Measurements from ENCODE around the gene ALK.

The ALK gene

DNA sequence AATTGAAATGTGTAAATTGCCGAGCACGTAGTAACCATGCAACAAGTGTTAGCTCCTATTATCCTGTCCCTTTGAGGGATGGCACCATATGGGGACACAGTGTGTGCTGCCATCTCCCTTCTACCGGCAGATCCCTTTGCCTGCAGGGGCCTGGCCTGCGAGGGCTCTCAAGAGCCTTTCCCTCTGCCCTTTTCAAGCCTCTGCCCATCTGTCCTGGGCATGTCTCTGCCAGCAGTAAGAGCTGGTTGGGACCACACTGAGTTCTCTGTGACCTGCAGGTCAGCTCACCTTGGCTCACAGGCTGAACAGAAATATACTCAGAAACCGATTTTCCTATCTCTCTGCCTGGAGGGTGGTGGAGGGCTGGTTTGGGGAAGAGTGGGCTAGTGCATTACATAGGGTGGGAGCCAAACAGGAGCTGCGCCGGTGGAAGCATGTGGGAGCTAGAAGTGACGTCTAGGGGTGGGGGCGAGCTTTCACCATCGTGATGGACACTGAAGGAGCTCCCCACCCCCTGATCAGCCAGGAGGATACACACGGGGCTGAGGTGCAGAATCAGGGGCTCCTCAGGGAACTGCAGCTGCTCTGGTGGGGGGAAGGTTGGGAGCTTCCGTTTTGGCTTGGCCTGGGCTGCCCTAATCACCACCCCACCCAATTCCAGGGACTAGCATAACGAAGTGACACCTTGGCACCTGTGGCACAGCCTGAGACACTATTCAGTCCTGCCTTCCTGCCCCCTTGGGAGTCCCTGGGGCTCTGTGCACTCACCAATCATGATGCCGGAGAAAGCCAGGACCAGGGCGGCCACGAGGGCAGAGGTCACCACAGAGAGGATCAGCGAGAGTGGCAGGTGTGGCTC lies 696.5 kb downstream of the ALK start:
- H3K9me3 ChIP-seq (ENCODE audit: control insufficient read depth, insufficient read depth, low read depth, low read length): no peaks in the 10 kb centered on the region
- TF ChIP-seq SCRT2 (tag by site-specific recombination; IDR thresholded peaks at IDR 0.05) (peak; percentile 69), ZNF404 (tag by site-specific recombination; IDR thresholded peaks at IDR 0.05) (no peak), SCRT1 (tag by site-specific recombination; IDR thresholded peaks at IDR 0.05; ENCODE audit: borderline replicate concordance) (peak; percentile 37; the same call in 1 of the 2 replicates), HOXA7 (CRISPR knock-in tag; IDR thresholded peaks at IDR 0.05; ENCODE audit: borderline replicate concordance) (no peak)
- no peak overlapping the region for H3K27ac ChIP-seq (ENCODE audit: extremely low read depth, low read depth, low read length)
- H3K4me1 ChIP-seq (ENCODE audit: control insufficient read depth, insufficient read depth, low read length): no peaks in the 10 kb centered on the region
- POLR2A ChIA-PET: no interaction called here
- no peaks in the 10 kb centered on the region for H3K36me3 ChIP-seq (ENCODE audit: control insufficient read depth in 2 of 2, insufficient read depth in 1 of 2, low read length in 2 of 2)
- no peak overlapping the region for H3K4me3 ChIP-seq (ENCODE audit: low read depth, low read length)
- CTCF ChIA-PET: interaction anchor here (0.6 to 1.0 kb wide), 4 partner anchors 14 to 847 kb away, joined by 3 to 4 read pairs (median 3); no protein-coding TSS in a partner anchor

DNA sequence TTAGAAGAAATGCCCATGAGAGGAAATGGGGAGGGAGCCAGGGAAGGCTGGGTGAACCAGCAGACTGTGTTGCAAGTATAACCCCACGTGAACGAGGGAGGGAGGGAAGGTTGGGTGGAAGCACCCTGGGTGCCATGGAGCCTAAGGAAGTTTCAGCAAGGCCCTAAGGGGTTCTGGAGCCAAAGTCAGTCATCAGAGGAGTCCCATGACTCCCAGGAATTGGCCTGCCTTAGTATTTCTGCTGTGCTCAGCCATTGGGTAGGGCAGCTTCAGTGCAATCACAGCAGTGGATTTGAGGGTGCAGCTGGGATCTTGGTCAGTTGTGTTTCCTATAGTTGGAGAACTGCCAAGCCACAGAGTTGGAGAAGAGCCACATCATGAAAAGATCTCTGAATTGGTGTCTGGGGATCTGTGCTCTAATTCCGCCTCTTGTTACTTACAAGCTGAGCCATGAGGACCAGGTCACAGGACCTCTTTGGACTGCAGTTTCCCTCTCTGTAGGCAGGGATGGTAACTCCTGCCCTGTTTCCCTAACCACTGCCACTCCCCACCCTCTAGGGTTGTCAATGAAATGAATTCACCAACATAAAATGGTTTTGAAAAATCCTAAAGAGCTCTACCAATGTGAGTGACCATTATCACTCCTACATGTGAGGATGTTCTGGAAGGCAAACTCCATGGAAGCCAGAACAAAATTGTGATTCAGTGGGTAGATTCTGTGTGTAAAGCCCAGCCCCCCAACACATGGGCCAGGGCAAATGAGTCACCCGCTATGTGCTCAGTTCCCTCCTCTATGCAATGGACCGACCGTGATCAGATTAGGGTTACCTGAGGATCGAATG lies 697.3 kb downstream of the ALK start:
- TF ChIP-seq ZNF426 (tag by site-specific recombination; IDR thresholded peaks at IDR 0.05) (no peak), ZNF23 (tag by site-specific recombination; IDR thresholded peaks at IDR 0.05; ENCODE audit: borderline replicate concordance) (no peak), ZNF335 (tag by site-specific recombination; conservative IDR thresholded peaks at IDR 0.05) (peak; percentile 68), ZNF514 (tag by site-specific recombination; IDR thresholded peaks at IDR 0.05) (no peak), ZNF24 (tag by site-specific recombination; IDR thresholded peaks at IDR 0.05) (no peak)
- TF ChIP-seq, protein P1, sequence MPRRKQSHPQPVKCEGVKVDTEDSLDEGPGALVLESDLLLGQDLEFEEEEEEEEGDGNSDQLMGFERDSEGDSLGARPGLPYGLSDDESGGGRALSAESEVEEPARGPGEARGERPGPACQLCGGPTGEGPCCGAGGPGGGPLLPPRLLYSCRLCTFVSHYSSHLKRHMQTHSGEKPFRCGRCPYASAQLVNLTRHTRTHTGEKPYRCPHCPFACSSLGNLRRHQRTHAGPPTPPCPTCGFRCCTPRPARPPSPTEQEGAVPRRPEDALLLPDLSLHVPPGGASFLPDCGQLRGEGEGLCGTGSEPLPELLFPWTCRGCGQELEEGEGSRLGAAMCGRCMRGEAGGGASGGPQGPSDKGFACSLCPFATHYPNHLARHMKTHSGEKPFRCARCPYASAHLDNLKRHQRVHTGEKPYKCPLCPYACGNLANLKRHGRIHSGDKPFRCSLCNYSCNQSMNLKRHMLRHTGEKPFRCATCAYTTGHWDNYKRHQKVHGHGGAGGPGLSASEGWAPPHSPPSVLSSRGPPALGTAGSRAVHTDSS (tag by site-specific recombination; IDR thresholded peaks at IDR 0.05): no peak
- TF ChIP-seq, protein P2, sequence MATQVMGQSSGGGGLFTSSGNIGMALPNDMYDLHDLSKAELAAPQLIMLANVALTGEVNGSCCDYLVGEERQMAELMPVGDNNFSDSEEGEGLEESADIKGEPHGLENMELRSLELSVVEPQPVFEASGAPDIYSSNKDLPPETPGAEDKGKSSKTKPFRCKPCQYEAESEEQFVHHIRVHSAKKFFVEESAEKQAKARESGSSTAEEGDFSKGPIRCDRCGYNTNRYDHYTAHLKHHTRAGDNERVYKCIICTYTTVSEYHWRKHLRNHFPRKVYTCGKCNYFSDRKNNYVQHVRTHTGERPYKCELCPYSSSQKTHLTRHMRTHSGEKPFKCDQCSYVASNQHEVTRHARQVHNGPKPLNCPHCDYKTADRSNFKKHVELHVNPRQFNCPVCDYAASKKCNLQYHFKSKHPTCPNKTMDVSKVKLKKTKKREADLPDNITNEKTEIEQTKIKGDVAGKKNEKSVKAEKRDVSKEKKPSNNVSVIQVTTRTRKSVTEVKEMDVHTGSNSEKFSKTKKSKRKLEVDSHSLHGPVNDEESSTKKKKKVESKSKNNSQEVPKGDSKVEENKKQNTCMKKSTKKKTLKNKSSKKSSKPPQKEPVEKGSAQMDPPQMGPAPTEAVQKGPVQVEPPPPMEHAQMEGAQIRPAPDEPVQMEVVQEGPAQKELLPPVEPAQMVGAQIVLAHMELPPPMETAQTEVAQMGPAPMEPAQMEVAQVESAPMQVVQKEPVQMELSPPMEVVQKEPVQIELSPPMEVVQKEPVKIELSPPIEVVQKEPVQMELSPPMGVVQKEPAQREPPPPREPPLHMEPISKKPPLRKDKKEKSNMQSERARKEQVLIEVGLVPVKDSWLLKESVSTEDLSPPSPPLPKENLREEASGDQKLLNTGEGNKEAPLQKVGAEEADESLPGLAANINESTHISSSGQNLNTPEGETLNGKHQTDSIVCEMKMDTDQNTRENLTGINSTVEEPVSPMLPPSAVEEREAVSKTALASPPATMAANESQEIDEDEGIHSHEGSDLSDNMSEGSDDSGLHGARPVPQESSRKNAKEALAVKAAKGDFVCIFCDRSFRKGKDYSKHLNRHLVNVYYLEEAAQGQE (tag by site-specific recombination; IDR thresholded peaks at IDR 0.05): no peak
- H3K4me1 ChIP-seq (ENCODE audit: control insufficient read depth, insufficient read depth, low read length): no peaks in the 10 kb centered on the region
- no peaks in the 10 kb centered on the region for H3K36me3 ChIP-seq (ENCODE audit: control insufficient read depth in 2 of 2, insufficient read depth in 1 of 2, low read length in 2 of 2)
- no peak overlapping the region for H3K4me3 ChIP-seq (ENCODE audit: low read depth, low read length)
- no peak overlapping the region for H3K27ac ChIP-seq (ENCODE audit: extremely low read depth, low read depth, low read length)
- ChIA-PET POLR2A (no interaction called here), CTCF (interaction anchor here (0.8 to 1.0 kb wide), 2 partner anchors 14 to 630 kb away, joined by 3 to 4 read pairs; no protein-coding TSS in a partner anchor)
- H3K9me3 ChIP-seq (ENCODE audit: control insufficient read depth, insufficient read depth, low read depth, low read length): no peaks in the 10 kb centered on the region

DNA sequence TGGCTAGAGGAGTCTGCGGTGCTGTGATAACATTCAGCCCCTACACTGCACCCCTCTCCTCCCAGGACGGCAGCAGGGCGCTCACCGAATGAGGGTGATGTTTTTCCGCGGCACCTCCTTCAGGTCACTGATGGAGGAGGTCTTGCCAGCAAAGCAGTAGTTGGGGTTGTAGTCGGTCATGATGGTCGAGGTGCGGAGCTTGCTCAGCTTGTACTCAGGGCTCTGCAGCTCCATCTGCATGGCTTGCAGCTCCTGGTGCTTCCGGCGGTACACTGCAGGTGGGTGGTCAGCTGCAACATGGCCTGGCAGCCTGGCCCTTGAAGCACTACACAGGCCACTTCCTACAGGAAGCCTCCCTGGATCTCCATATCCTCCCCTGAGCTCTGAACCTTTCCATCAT lies 698.1 kb downstream of the ALK start:
- no peak for TF ChIP-seq OVOL3 (tag by site-specific recombination; IDR thresholded peaks at IDR 0.05)
- CTCF ChIA-PET: no interaction called here
- no peaks in the 10 kb centered on the region for H3K4me1 ChIP-seq (ENCODE audit: control insufficient read depth, insufficient read depth, low read length)
- no peak overlapping the region for H3K27ac ChIP-seq (ENCODE audit: extremely low read depth, low read depth, low read length)
- H3K4me3 ChIP-seq (ENCODE audit: low read depth, low read length): no peak overlapping the region
- H3K9me3 ChIP-seq (ENCODE audit: control insufficient read depth, insufficient read depth, low read depth, low read length): no peaks in the 10 kb centered on the region
- POLR2A ChIA-PET: no interaction called here
- H3K36me3 ChIP-seq (ENCODE audit: control insufficient read depth in 2 of 2, insufficient read depth in 1 of 2, low read length in 2 of 2): no peaks in the 10 kb centered on the region

All from HEK293 (cell line).